Measurements from ENCODE around the gene THUMPD1.

DNA sequence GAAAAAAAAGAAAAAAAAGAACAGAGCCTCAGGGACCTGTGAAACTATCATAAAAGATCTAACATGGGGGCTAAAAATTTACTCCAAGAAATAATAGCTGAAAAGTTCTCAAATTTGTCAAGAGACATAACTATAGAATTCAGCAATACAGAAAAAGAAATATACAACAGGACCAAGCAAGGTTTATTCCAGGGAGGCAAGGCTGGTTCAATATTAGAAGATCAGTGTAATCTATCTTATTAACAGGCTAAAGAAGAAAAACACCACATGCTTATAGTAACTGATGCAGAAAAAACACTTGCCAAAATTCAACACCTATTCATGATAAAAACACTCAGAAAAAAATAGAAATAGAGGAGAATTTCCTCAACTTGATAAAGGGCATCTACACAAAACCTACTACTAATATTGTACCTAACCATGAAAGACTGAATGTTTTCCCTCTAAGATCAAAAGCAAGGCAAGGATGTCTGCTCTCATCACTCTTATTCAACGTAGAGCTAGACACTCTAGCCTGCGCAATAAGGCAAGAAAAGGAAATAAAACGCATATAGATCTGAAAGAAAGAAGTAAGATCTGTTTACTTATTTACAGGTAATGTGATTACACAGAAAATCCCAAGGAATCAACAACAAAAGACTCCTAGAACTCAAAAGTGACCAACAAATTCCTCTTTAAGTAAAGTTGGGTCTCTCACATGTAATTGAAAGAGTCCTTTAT lies 20.9 kb upstream of the THUMPD1 start:
- TF ChIP-seq, protein P1, sequence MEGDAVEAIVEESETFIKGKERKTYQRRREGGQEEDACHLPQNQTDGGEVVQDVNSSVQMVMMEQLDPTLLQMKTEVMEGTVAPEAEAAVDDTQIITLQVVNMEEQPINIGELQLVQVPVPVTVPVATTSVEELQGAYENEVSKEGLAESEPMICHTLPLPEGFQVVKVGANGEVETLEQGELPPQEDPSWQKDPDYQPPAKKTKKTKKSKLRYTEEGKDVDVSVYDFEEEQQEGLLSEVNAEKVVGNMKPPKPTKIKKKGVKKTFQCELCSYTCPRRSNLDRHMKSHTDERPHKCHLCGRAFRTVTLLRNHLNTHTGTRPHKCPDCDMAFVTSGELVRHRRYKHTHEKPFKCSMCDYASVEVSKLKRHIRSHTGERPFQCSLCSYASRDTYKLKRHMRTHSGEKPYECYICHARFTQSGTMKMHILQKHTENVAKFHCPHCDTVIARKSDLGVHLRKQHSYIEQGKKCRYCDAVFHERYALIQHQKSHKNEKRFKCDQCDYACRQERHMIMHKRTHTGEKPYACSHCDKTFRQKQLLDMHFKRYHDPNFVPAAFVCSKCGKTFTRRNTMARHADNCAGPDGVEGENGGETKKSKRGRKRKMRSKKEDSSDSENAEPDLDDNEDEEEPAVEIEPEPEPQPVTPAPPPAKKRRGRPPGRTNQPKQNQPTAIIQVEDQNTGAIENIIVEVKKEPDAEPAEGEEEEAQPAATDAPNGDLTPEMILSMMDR (IDR thresholded peaks at IDR 0.05; ENCODE audit: extremely low read depth in 1 of 2, insufficient read depth in 1 of 2, low read depth in 1 of 2, low read length in 2 of 2): no peak
- TF ChIP-seq MYC (IDR thresholded peaks at IDR 0.05; ENCODE audit: low read depth, low read length): no peak

Measured in endothelial cell of umbilical vein (primary cell).